Measurements from ENCODE around the gene EGR4. TPM values are rescaled to one million over a fixed set of nuclear protein-coding genes. Genes with fewer than 3 reads are reported as not detected.

Gene EGR4
- total and polyA plus RNA-seq, 8 donors = 0.05 to 0.31 TPM; not detected in 6

- no peaks in the 10 kb centered on the region for H3K36me3 ChIP-seq
- H3K4me1 ChIP-seq = peaks cover 6 to 19% (median 16%) of the 10 kb centered on the region in 4 donors
- intact Hi-C loops (cut with DNase I; ENCODE audit: low total_unique reads) = no loop called here
- peak in 1 of 2 donors; percentile 44 for DNase-seq
- H3K27ac ChIP-seq = no peak overlapping the region
- 10 to 25% (median 19%) methylated on average over 2 of the region's 2 CpGs for WGBS, 5 donors
- peaks cover 21 to 72% (median 45%) of the 10 kb centered on the region in 3 donors for H3K27me3 ChIP-seq
- no peak for TF ChIP-seq EP300 (IDR thresholded peaks at IDR 0.05)
- TF ChIP-seq POLR2AphosphoS5 (IDR thresholded peaks at IDR 0.05) = no peak
- no peak for TF ChIP-seq POLR2A (IDR thresholded peaks at IDR 0.05)
- no peak for TF ChIP-seq CTCF (IDR thresholded peaks at IDR 0.05)
- peaks cover 0 to 6% (median 2%) of the 10 kb centered on the region in 4 donors for H3K9me3 ChIP-seq
- no peak overlapping the region for H3K4me3 ChIP-seq
These were observed 3.8 kb upstream of the EGR4 start for GRCh38 chr2:73297151-73297559.

- Histone ChIP-seq H3K27ac (no peak overlapping the region), H3K4me1 (peaks cover 19 to 31% (median 28%) of the 10 kb centered on the region in 4 donors), H3K9me3 (peaks cover 0 to 6% (median 2%) of the 10 kb centered on the region in 4 donors), H3K4me3 (no peak overlapping the region), H3K27me3 (peaks cover 25 to 83% (median 58%) of the 10 kb centered on the region in 3 donors), H3K36me3 (no peaks in the 10 kb centered on the region)
- TF ChIP-seq POLR2A (IDR thresholded peaks at IDR 0.05) (no peak), CTCF (IDR thresholded peaks at IDR 0.05) (no peak), POLR2AphosphoS5 (IDR thresholded peaks at IDR 0.05) (no peak), EP300 (IDR thresholded peaks at IDR 0.05) (no peak)
- intact Hi-C loops (cut with DNase I; ENCODE audit: low total_unique reads) = no loop called here
- 29 to 46% (median 37%) methylated on average over 5 of the region's 5 CpGs for WGBS, 5 donors
- no peak for DNase-seq
These were observed 2.5 kb upstream of the EGR4 start for GRCh38 chr2:73295751-73296400.

GRCh38 chr2:73294239-73294638, 891 bp upstream of the EGR4 start:
- no peak for TF ChIP-seq CTCF (IDR thresholded peaks at IDR 0.05)
- TF ChIP-seq POLR2A (IDR thresholded peaks at IDR 0.05) = no peak
- TF ChIP-seq POLR2AphosphoS5 (IDR thresholded peaks at IDR 0.05) = no peak
- no peak for TF ChIP-seq EP300 (IDR thresholded peaks at IDR 0.05)
- Histone ChIP-seq H3K4me3 (no peak overlapping the region), H3K27me3 (peaks cover 25 to 93% (median 66%) of the 10 kb centered on the region in 3 donors), H3K9me3 (peaks cover 0 to 6% (median 2%) of the 10 kb centered on the region in 4 donors), H3K27ac (no peak overlapping the region), H3K36me3 (no peaks in the 10 kb centered on the region), H3K4me1 (peaks cover 19 to 31% (median 28%) of the 10 kb centered on the region in 4 donors)
- no peak for DNase-seq
- intact Hi-C loops (cut with DNase I; ENCODE audit: low total_unique reads) = no loop called here
- WGBS, 5 donors = 82 to 94% (median 87%) methylated on average over 2 of the region's 2 CpGs

GRCh38 chr2:73292906-73293533, 328 bp downstream of the EGR4 start:
- intact Hi-C loops (cut with DNase I; ENCODE audit: low total_unique reads) = no loop called here
- Histone ChIP-seq H3K27me3 (peaks cover 25 to 100% (median 66%) of the 10 kb centered on the region in 3 donors), H3K4me3 (peak overlapping the region; percentile 41 to 60 (median 46)), H3K9me3 (peaks cover 0 to 6% (median 2%) of the 10 kb centered on the region in 4 donors), H3K4me1 (peaks cover 19 to 31% (median 28%) of the 10 kb centered on the region in 4 donors), H3K27ac (no peak overlapping the region), H3K36me3 (no peaks in the 10 kb centered on the region)
- TF ChIP-seq POLR2AphosphoS5 (IDR thresholded peaks at IDR 0.05) = no peak
- TF ChIP-seq POLR2A (IDR thresholded peaks at IDR 0.05) = no peak
- no peak for TF ChIP-seq CTCF (IDR thresholded peaks at IDR 0.05)
- TF ChIP-seq EP300 (IDR thresholded peaks at IDR 0.05) = no peak
- peak in 1 of 2 donors; percentile 16 for DNase-seq
- 2 to 5% (median 4%) methylated on average over 29 to 64 of the region's 64 CpGs for WGBS, 5 donors
